Loucy (cell line): ENCODE measurements around the gene SHOX.

Experiments
- H2AFZ ChIP-seq: fragments of 200-600 bp; sonication (generic); 2 replicates; pipeline ENCODE4 v1.6.0; 2016; ENCODE audit warnings: antibody characterized with exemption, mild to moderate bottlenecking, low read length, moderate library complexity
- H3F3A ChIP-seq: fragments of 200-600 bp; 2 replicates; pipeline ENCODE4 v1.6.0; 2016; ENCODE audit warnings: antibody characterized with exemption, low read depth, mild to moderate bottlenecking
- H3K27me3 ChIP-seq: fragments of 200-600 bp; sonication (generic); 2 replicates; pipeline ENCODE4 v1.6.1; 2014; ENCODE audit warnings: low read length, mild to moderate bottlenecking; ENCODE audit not compliant: insufficient read depth, poor library complexity, severe bottlenecking
- H3K36me3 ChIP-seq: fragments of 200-600 bp; sonication (generic); 2 replicates; pipeline ENCODE4 v1.6.1; 2016; ENCODE audit warnings: low read length; ENCODE audit not compliant: insufficient read depth
- H3K4me1 ChIP-seq: fragments of 200-600 bp; sonication (generic); 2 replicates; pipeline ENCODE4 v1.5.1; 2014; ENCODE audit warnings: low read length, mild to moderate bottlenecking; ENCODE audit not compliant: insufficient read depth, poor library complexity, severe bottlenecking
- H3K4me2 ChIP-seq: fragments of 200-600 bp; sonication (generic); 2 replicates; pipeline ENCODE4 v1.6.0; 2014; ENCODE audit warnings: antibody characterized with exemption, low read length, low read depth, mild to moderate bottlenecking; ENCODE audit not compliant: poor library complexity, severe bottlenecking
- H3K4me3 ChIP-seq: fragments of 200-600 bp; sonication (generic); 2 replicates; pipeline ENCODE4 v1.5.1; 2014; ENCODE audit warnings: low read length, mild to moderate bottlenecking, mixed read lengths; ENCODE audit not compliant: poor library complexity, severe bottlenecking
- H3K79me2 ChIP-seq: fragments of 200-600 bp; sonication (generic); 2 replicates; pipeline ENCODE4 v1.6.1; 2014; ENCODE audit warnings: low read length; ENCODE audit not compliant: insufficient read depth
- H3K9ac ChIP-seq: fragments of 200-600 bp; sonication (generic); 2 replicates; pipeline ENCODE4 v1.6.0; 2014; ENCODE audit warnings: mild to moderate bottlenecking, low read depth, low read length, moderate library complexity; ENCODE audit not compliant: poor library complexity, severe bottlenecking
- H3K9me2 ChIP-seq: fragments of 200-600 bp; sonication (generic); replicated peaks from 2 replicates; pipeline ENCODE4 v1.6.1; 2016; ENCODE audit warnings: low read depth, low read length, mixed read lengths
- H3K9me3 ChIP-seq: fragments of 200-600 bp; sonication (generic); 2 replicates; pipeline ENCODE4 v1.6.1; 2014; ENCODE audit warnings: mild to moderate bottlenecking, antibody characterized with exemption, low read length, low read depth; ENCODE audit not compliant: insufficient read depth
- H4K20me1 ChIP-seq: fragments of 200-600 bp; sonication (generic); 2 replicates; pipeline ENCODE4 v1.6.0; 2014; ENCODE audit warnings: antibody characterized with exemption, low read length, mild to moderate bottlenecking; ENCODE audit not compliant: insufficient read depth, poor library complexity, severe bottlenecking
- CTCF ChIP-seq: fragments of 200-600 bp; sonication (generic); conservative IDR thresholded peaks from 2 replicates; pipeline ENCODE4 v1.5.1; 2014; ENCODE audit warnings: mild to moderate bottlenecking, antibody characterized with exemption, low read length
- EZH2phosphoT487 ChIP-seq: fragments of 200-600 bp; IDR thresholded peaks from 2 replicates; pipeline ENCODE4 v1.6.1; 2018; ENCODE audit warnings: antibody characterized with exemption, mild to moderate bottlenecking, moderate library complexity, borderline replicate concordance

SHOX gene

GRCh38 chrX:703466-703865 lies 72.9 kb downstream of the SHOX start:
- Histone ChIP-seq H3F3A (no peaks in the 10 kb centered on the region), H3K9me2 (no peaks in the 10 kb centered on the region), H2AFZ (no peak overlapping the region)

GRCh38 chrX:703866-704265 lies 73.3 kb downstream of the SHOX start:
- H3K36me3 ChIP-seq, result no peaks in the 10 kb centered on the region
- no peak for TF ChIP-seq EZH2phosphoT487
- TF ChIP-seq CTCF, result no peak

More at GRCh38 chrX:703466-703865, 72.9 kb downstream of the SHOX start:
- H3K79me2 ChIP-seq, result no peaks in the 10 kb centered on the region
- H3K9ac ChIP-seq, result no peak overlapping the region
- H3K4me2 ChIP-seq, result no peak overlapping the region
- H3K4me3 ChIP-seq, result no peak overlapping the region
- H3K36me3 ChIP-seq, result no peaks in the 10 kb centered on the region
- H4K20me1 ChIP-seq, result no peaks in the 10 kb centered on the region
- no peak for TF ChIP-seq EZH2phosphoT487
- no peak for TF ChIP-seq CTCF
- H3K27me3 ChIP-seq, result no peaks in the 10 kb centered on the region
- H3K4me1 ChIP-seq, result no peaks in the 10 kb centered on the region
- H3K9me3 ChIP-seq, result no peaks in the 10 kb centered on the region

More at GRCh38 chrX:703866-704265, 73.3 kb downstream of the SHOX start:
- H4K20me1 ChIP-seq, result no peaks in the 10 kb centered on the region
- no peaks in the 10 kb centered on the region for H3F3A ChIP-seq
- no peaks in the 10 kb centered on the region for H3K9me3 ChIP-seq
- H3K4me2 ChIP-seq, result no peak overlapping the region
- H3K9ac ChIP-seq, result no peak overlapping the region
- no peaks in the 10 kb centered on the region for H3K27me3 ChIP-seq
- no peaks in the 10 kb centered on the region for H3K79me2 ChIP-seq
- H3K4me1 ChIP-seq, result no peaks in the 10 kb centered on the region
- H3K9me2 ChIP-seq, result no peaks in the 10 kb centered on the region
- no peak overlapping the region for H3K4me3 ChIP-seq
- H2AFZ ChIP-seq, result no peak overlapping the region
